H1 (cell line): Measurements from ENCODE around the gene ASIC1. TPM values are rescaled to one million over a fixed set of nuclear protein-coding genes. Genes with fewer than 3 reads are reported as not detected.
A peak's percentile ranks its signal among the peaks of the same experiment; 100 is the strongest.

Experiments used
- ATF2 ChIP-seq: IDR thresholded peaks from 2 replicates; pipeline ENCODE4 v1.6.1; 2012; ENCODE audit warnings: low read length, inconsistent platforms
- BRCA1 ChIP-seq: IDR thresholded peaks from 2 replicates; pipeline ENCODE4 v1.6.1; 2012; ENCODE audit warnings: low read depth, low read length, improper control_type of control experiment
- CBX8 ChIP-seq: fragments of 300-800, 300-1000 bp; sonication (generic); IDR thresholded peaks from 2 replicates; pipeline ENCODE4 v1.7.1; 2016; ENCODE audit warnings: low read depth, low read length, borderline replicate concordance
- CHD2 ChIP-seq: IDR thresholded peaks from 2 replicates; pipeline ENCODE4 v1.6.1; 2012; ENCODE audit warnings: low read length, improper control_type of control experiment
- EGR1 ChIP-seq: IDR thresholded peaks from 2 replicates; pipeline ENCODE4 v1.6.1; 2011; ENCODE audit warnings: low read depth, low read length, borderline replicate concordance
- GABPA ChIP-seq: IDR thresholded peaks from 2 replicates; pipeline ENCODE4 v1.6.1; 2011; ENCODE audit warnings: mild to moderate bottlenecking, low read length, moderate library complexity, borderline replicate concordance; ENCODE audit not compliant: insufficient read depth
- HDAC2 ChIP-seq, 2 experiments: fragments of 300-600 bp in 1 of 2; sonication (generic) in 1 of 2; IDR thresholded peaks; 2 replicates each; pipeline ENCODE4 v1.6.1; 2011 to 2012; ENCODE audit warnings: low read depth in 2 of 2, low read length in 2 of 2, mild to moderate bottlenecking in 2 of 2, moderate library complexity in 2 of 2, borderline replicate concordance in 1 of 2, inconsistent platforms in 1 of 2
- KDM5A ChIP-seq: fragments of 200-600 bp; IDR thresholded peaks from 2 replicates; pipeline ENCODE4 v1.7.1; 2012; ENCODE audit warnings: mild to moderate bottlenecking, low read length, inconsistent platforms, mixed read lengths
- MAX ChIP-seq: IDR thresholded peaks from 2 replicates; pipeline ENCODE4 v1.6.1; 2012; ENCODE audit warnings: inconsistent platforms
- RBBP5 ChIP-seq: IDR thresholded peaks from 2 replicates; pipeline ENCODE4 v1.7.1; 2012; ENCODE audit warnings: low read depth, mild to moderate bottlenecking, inconsistent platforms, low read length, moderate library complexity, borderline replicate concordance
- SP1 ChIP-seq: IDR thresholded peaks from 2 replicates; pipeline ENCODE4 v1.6.1; 2011; ENCODE audit warnings: low read depth, low read length
- SP2 ChIP-seq: IDR thresholded peaks from 2 replicates; pipeline ENCODE4 v1.6.1; 2012; ENCODE audit warnings: mild to moderate bottlenecking, low read length, inconsistent platforms
- SUZ12 ChIP-seq: fragments of 200-600 bp; sonication (generic); IDR thresholded peaks from 2 replicates; pipeline ENCODE4 v1.6.1; 2012; ENCODE audit warnings: mild to moderate bottlenecking, inconsistent platforms, low read length, moderate library complexity, mixed read lengths
- polyA plus RNA-seq, 7 experiments: library from polyadenylated mRNA; depleted of rRNA in 3 of 7; stranded (reverse) in 5 of 7; unstranded in 2 of 7; fragments of >200 nt in 5 of 7; fragments of 200-250 nt in 2 of 7; gene quantifications; 1 replicate in 5 of 7; 2 replicates in 1 of 7; 4 replicates in 1 of 7; pipeline versions ENCODE4 v1.2.1 to v1.2.3, GENCODE V29; 2011 to 2013; ENCODE audit warnings: missing spikeins in 2 of 7, mixed read lengths in 2 of 7
- total RNA-seq: library from RNA; stranded (reverse); fragmentation: NEBNext Ultra II Directional; extraction: Animal tissue kit (Norgen Biotek cat#: 25700); gene quantifications from 2 replicates; pipeline ENCODE4 v1.2.1, GENCODE V29; 2021

Gene ASIC1
- total and polyA plus RNA-seq, 2 of the 8 experiments (the other 6 are each of a cell fraction or from before 2014, with no cell fraction given), result 2.4 to 4.4 TPM

DNA sequence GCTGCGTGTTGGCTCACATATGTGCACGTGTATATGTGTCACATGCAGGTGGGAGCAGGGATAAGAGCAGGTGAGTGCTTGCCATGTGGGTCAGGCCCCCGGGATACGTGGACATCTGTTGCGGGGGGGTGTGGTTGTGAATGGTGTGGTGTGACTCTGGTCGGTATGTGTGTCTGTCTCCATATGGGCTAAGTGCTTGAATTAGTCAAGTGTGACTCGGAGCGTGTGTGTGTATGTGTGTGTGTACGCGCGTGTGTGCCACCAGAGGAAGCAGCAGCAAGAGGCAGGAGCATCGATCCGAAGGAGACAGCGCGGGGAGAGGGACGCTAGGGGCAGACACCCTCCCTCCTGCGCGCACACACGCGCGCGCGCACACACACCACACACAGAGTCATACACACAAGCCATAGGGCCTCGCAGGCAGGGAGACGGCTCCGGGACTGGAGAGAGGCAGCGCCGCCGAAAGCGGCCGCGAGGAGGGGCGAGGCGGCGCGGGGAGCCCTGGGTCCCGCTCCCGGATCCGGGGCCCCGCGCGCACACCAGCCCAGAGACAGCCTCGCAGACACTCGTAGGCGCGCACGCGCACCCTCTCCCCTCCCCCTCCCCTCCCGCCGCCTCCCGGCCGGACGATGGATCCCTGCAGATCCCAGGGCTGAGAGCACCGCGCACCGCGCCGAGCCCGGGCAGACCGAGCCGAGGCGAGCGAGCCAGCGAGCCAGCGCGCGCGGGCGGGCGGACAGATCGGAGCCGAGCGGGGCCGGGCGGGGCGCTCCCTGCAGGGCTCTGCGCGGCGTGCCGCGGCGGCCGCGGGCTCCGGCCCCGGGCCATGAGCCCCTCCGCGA lies at the start of gene ASIC1 (continued):
- TF ChIP-seq BRCA1 (no peak), EGR1 (no peak), RBBP5 (peak; percentile 83; the same call in 1 of the 2 replicates), KDM5A (no peak), SP1 (no peak), GABPA (no peak), SP2 (no peak), CHD2 (no peak), ATF2 (no peak), HDAC2 (IDR thresholded peaks at IDR 0.05; ENCODE audit: borderline replicate concordance in 1 of 2, low read depth in 2 of 2, low read length in 2 of 2) (no peak), SUZ12 (peak; percentile 56), MAX (peak; percentile 60; the same call in 1 of the 2 replicates), CBX8 (no peak)
